Measurements from ENCODE around the gene PSMB8.
A peak's percentile ranks its signal among the peaks of the same experiment; 100 is the strongest.

The PSMB8 gene

GRCh38 chr6:32852844-32853540 lies 9.1 kb upstream of the PSMB8 start:
- H3K9me3 Mint-ChIP-seq = no peaks in the 10 kb centered on the region
- H3K4me3 Mint-ChIP-seq = peak overlapping the region; percentile 95
- H3K27me3 Mint-ChIP-seq = no peaks in the 10 kb centered on the region
- peaks cover 90% of the 10 kb centered on the region for H3K36me3 Mint-ChIP-seq (ENCODE audit: low read depth)
- intact Hi-C loops (cut with micrococcal nuclease) = loop anchor here (1.0 kb wide), 1 partner anchor 9 kb away; the partner anchor contains the start of gene PSMB8
- peak overlapping the region; percentile 93 for H3K27ac Mint-ChIP-seq
- H3K4me1 Mint-ChIP-seq (ENCODE audit: low read depth) = peaks cover 70% of the 10 kb centered on the region

GRCh38 chr6:32852018-32852843 lies 8.4 kb upstream of the PSMB8 start:
- Mint-ChIP-seq H3K36me3 (ENCODE audit: low read depth) (peaks cover 90% of the 10 kb centered on the region), H3K9me3 (no peaks in the 10 kb centered on the region), H3K27me3 (no peaks in the 10 kb centered on the region), H3K27ac (peak overlapping the region; percentile 93), H3K4me3 (peak overlapping the region; percentile 95), H3K4me1 (ENCODE audit: low read depth) (peaks cover 73% of the 10 kb centered on the region)
- intact Hi-C loops (cut with micrococcal nuclease) = no loop called here

GRCh38 chr6:32851025-32851424 lies 7.2 kb upstream of the PSMB8 start:
- H3K4me1 Mint-ChIP-seq (ENCODE audit: low read depth) = peaks cover 77% of the 10 kb centered on the region
- intact Hi-C loops (cut with micrococcal nuclease) = no loop called here
- H3K27me3 Mint-ChIP-seq = no peaks in the 10 kb centered on the region
- no peak overlapping the region for H3K4me3 Mint-ChIP-seq
- H3K36me3 Mint-ChIP-seq (ENCODE audit: low read depth) = peaks cover 92% of the 10 kb centered on the region
- peak overlapping the region; percentile 1 for H3K27ac Mint-ChIP-seq
- no peaks in the 10 kb centered on the region for H3K9me3 Mint-ChIP-seq

GRCh38 chr6:32849126-32849525 lies 5.3 kb upstream of the PSMB8 start:
- Mint-ChIP-seq H3K27ac (no peak overlapping the region), H3K4me3 (no peak overlapping the region), H3K9me3 (no peaks in the 10 kb centered on the region), H3K27me3 (no peaks in the 10 kb centered on the region), H3K36me3 (ENCODE audit: low read depth) (peaks cover 99% of the 10 kb centered on the region), H3K4me1 (ENCODE audit: low read depth) (peaks cover 76% of the 10 kb centered on the region)
- intact Hi-C loops (cut with micrococcal nuclease) = no loop called here

DNA sequence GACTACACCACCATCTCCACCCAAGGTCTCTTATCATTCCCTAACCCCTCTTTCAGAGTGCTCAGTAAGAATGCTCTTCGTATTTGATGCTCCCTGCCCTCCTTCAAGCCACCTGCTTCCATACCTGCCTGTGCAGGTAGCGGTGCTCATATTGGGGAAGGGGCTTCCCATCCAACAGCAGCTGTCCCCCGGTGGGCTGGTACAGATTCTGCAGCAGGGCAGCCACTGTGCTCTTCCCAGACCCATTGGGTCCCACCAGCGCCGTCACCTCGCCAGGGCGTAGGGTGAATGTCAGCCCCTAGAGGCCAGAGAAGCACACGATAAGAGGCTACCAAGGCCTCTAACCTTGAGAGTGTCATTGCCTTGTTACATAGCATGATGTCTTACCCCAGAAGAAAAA lies 3.9 kb upstream of the PSMB8 start:
- H3K27me3 Mint-ChIP-seq = no peaks in the 10 kb centered on the region
- H3K9me3 Mint-ChIP-seq = no peaks in the 10 kb centered on the region
- H3K27ac Mint-ChIP-seq = no peak overlapping the region
- peaks cover 84% of the 10 kb centered on the region for H3K4me1 Mint-ChIP-seq (ENCODE audit: low read depth)
- H3K36me3 Mint-ChIP-seq (ENCODE audit: low read depth) = peaks cover 95% of the 10 kb centered on the region
- intact Hi-C loops (cut with micrococcal nuclease) = no loop called here
- no peak overlapping the region for H3K4me3 Mint-ChIP-seq

DNA sequence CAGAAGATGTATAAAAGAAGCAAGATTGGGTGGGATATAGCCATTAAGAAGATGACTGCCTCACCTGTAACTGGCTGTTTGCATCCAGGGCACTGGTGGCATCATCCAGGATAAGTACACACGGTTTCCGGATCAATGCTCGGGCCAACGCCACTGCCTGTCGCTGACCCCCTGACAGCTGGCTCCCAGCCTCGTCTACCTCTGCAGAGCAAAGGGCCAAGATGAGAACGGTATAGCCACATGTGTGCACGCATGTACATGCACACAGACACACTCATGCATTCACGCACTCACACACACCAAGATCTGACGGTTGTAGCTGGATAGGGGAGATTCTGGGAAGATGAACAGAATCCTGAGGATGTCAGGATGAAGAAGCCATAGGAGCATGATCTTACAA lies 3.2 kb upstream of the PSMB8 start:
- Mint-ChIP-seq H3K36me3 (ENCODE audit: low read depth) (peaks cover 94% of the 10 kb centered on the region), H3K27ac (no peak overlapping the region), H3K9me3 (no peaks in the 10 kb centered on the region), H3K27me3 (no peaks in the 10 kb centered on the region), H3K4me1 (ENCODE audit: low read depth) (peaks cover 84% of the 10 kb centered on the region), H3K4me3 (no peak overlapping the region)
- intact Hi-C loops (cut with micrococcal nuclease) = no loop called here

DNA sequence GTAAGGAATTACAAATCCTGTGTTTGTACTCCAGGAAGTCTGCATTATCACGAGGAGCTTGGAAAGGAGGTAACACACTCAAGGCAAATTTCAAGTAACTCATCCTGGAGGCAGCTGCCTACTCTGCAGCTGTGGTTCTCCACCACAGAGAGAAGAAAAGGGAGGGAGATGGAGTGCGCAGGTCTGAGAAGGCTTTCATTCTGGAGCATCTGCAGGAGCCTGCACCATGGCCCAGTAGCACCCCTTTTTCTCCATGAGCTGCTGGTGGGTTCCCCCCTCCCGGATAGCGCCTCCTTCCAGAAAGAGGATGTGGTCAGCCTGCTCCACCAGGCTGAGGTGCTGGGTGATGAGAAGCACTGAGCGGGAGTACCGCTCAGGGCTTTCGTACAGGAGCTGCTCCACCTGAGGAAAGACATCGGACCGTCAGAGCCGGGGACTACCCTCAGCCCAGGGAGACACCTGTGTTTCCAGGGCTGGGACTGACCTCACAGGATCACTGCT lies 1.6 kb upstream of the PSMB8 start:
- Mint-ChIP-seq H3K36me3 (ENCODE audit: low read depth) (peaks cover 94% of the 10 kb centered on the region), H3K4me3 (peak overlapping the region; percentile 91), H3K4me1 (ENCODE audit: low read depth) (peaks cover 84% of the 10 kb centered on the region), H3K27ac (peak overlapping the region; percentile 99), H3K27me3 (no peaks in the 10 kb centered on the region), H3K9me3 (no peaks in the 10 kb centered on the region)
- intact Hi-C loops (cut with micrococcal nuclease) = no loop called here

DNA sequence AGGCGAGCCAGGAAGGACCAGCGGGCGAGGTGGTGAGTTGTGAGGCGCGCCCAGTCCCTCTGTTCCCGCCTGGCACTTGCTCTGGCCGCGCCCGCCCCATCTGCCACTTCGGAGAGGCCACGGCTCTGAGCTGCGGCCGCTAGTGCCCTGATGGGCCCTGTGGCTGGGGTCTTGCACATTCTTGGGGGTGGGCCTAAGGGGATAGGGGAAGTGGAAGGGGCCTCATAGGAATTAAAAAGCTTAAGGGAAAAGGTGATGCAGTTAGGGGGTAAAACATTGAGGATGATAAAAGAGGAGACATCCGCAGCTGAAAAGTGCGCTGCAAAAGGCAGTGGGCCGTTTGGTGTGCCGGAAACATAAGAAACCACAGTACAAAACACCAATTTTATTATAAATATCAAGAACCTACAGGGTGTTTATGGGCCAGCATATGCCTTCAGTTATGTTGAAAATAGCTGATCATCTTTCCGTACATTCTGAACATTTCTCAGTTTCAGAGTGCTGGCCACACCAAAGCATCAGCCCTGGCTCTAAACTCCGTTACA lies 1.1 kb upstream of the PSMB8 start:
- peaks cover 84% of the 10 kb centered on the region for H3K4me1 Mint-ChIP-seq (ENCODE audit: low read depth)
- intact Hi-C loops (cut with micrococcal nuclease) = loop anchor here (1.0 to 5.0 kb wide), 2 partner anchors 8 to 127 kb away; partner anchors contain the start of gene TAP1

DNA sequence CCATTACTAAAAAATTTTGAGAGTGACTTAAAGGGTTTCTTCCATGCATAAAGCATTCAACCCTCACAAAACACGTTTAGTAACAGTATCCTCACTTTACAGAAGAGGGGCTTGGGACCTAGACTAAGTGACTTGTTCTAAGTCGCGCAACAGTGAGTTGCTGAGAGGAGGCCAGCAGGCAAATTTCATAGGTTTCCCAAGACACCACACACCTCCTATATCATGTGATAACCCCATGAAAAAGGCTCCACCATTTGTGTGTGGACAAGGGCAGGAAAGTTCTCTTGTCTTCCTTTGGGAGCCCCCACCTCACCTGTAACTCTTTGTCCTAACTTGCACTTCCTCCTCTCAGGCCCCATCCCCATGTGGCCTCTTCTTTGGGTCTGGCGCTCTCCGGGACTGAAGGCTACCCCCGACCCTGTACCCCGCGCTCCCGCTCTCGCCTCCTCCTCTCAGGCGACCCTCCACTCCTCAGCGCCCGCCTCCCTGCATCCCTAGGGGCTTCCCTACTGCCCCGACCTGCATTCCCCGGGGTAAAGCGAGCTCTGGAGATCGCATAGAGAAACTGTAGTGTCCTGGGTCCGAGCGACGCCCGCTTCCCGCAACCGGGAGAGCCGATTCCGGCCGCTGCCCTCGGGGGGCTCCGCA lies 392 bp downstream of the PSMB8 start:
- H3K4me1 Mint-ChIP-seq (ENCODE audit: low read depth) = peaks cover 76% of the 10 kb centered on the region
- H3K4me3 Mint-ChIP-seq = peak overlapping the region; percentile 91
- H3K27ac Mint-ChIP-seq = peak overlapping the region; percentile 99
- intact Hi-C loops (cut with micrococcal nuclease) = loop anchor here (5.0 kb wide), 1 partner anchor 129 kb away; no protein-coding TSS in a partner anchor
- H3K9me3 Mint-ChIP-seq = no peaks in the 10 kb centered on the region
- H3K36me3 Mint-ChIP-seq (ENCODE audit: low read depth) = peaks cover 80% of the 10 kb centered on the region
- no peaks in the 10 kb centered on the region for H3K27me3 Mint-ChIP-seq

More for the DNA sequence above, 1.1 kb upstream of the PSMB8 start:
- Mint-ChIP-seq H3K4me3 (peak overlapping the region; percentile 91), H3K27ac (peak overlapping the region; percentile 99), H3K9me3 (no peaks in the 10 kb centered on the region), H3K36me3 (ENCODE audit: low read depth) (peaks cover 94% of the 10 kb centered on the region), H3K27me3 (no peaks in the 10 kb centered on the region)

DNA sequence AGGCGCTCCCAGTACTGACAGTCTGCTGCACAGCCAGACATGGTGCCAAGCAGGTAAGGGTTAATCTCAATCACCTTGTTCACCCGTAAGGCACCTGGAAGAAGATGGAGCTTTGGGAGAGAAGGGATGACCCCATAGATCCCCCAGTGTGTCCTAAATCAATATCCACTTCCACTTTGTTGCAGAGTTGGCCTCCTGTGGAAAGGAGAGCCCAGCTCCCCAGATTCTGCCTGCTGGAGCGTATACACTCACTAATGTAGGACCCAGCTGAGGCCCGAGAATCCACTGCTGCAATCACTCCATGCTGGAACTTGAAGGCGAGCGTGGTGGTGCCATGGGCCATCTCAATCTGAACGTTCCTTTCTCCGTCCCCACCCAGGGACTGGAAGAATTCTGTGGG lies 1.2 kb downstream of the PSMB8 start:
- H3K36me3 Mint-ChIP-seq (ENCODE audit: low read depth) = peaks cover 73% of the 10 kb centered on the region

GRCh38 chr6:32842021-32842650 lies 1.7 kb downstream of the PSMB8 start:
- no peaks in the 10 kb centered on the region for H3K9me3 Mint-ChIP-seq
- H3K36me3 Mint-ChIP-seq (ENCODE audit: low read depth) = peaks cover 71% of the 10 kb centered on the region
- peak overlapping the region; percentile 18 for H3K27ac Mint-ChIP-seq
- H3K4me3 Mint-ChIP-seq = peak overlapping the region; percentile 24
- no peaks in the 10 kb centered on the region for H3K27me3 Mint-ChIP-seq
- intact Hi-C loops (cut with micrococcal nuclease) = loop anchor here (5.0 kb wide), 1 partner anchor 130 kb away; no protein-coding TSS in a partner anchor
- peaks cover 71% of the 10 kb centered on the region for H3K4me1 Mint-ChIP-seq (ENCODE audit: low read depth)

More for the DNA sequence above, 1.2 kb downstream of the PSMB8 start:
- intact Hi-C loops (cut with micrococcal nuclease) = loop anchor here (5.0 kb wide), 1 partner anchor 130 kb away; no protein-coding TSS in a partner anchor
- Mint-ChIP-seq H3K27ac (peak overlapping the region; percentile 99), H3K4me3 (peak overlapping the region; percentile 91), H3K4me1 (ENCODE audit: low read depth) (peaks cover 71% of the 10 kb centered on the region), H3K9me3 (no peaks in the 10 kb centered on the region), H3K27me3 (no peaks in the 10 kb centered on the region)

GRCh38 chr6:32840604-32841246 lies 3.1 kb downstream of the PSMB8 start:
- intact Hi-C loops (cut with micrococcal nuclease) = loop anchor here (5.0 kb wide), 1 partner anchor 132 kb away; no protein-coding TSS in a partner anchor
- H3K9me3 Mint-ChIP-seq = no peaks in the 10 kb centered on the region
- no peaks in the 10 kb centered on the region for H3K27me3 Mint-ChIP-seq
- H3K36me3 Mint-ChIP-seq (ENCODE audit: low read depth) = peaks cover 70% of the 10 kb centered on the region
- H3K27ac Mint-ChIP-seq = peak overlapping the region; percentile 18
- peak overlapping the region; percentile 28 for H3K4me3 Mint-ChIP-seq
- H3K4me1 Mint-ChIP-seq (ENCODE audit: low read depth) = peaks cover 70% of the 10 kb centered on the region
